GM12874 (cell line): ENCODE measurements around the gene ZC3HAV1.

Experiments used
- TF ChIP-seq, protein P1 (sequence below): IDR thresholded peaks from 2 replicates; pipeline ENCODE4 v1.5.1; 2011; ENCODE audit warnings: low read depth, mild to moderate bottlenecking, control low read depth, low read length, moderate library complexity; ENCODE audit not compliant: insufficient read depth

Gene ZC3HAV1

DNA sequence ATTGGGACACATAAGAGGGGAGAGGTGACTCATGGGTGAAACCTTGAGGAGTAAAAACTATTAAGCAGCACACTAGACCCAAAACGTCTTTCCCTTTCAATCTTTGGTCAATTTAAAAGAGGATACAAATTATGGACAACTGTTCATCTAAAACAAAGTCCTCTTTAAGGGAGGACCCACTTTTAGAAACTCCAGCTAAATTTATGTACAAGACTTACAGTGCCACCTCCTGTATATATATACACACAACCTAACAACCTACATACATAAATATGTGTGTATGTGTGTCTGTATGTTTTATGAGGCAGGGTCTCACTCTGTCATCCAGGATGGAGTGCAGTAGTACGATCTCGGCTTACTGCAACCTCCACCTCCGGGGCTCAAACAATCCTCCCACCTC, 18.1 kb upstream of the ZC3HAV1 start:
- TF ChIP-seq, protein P1, sequence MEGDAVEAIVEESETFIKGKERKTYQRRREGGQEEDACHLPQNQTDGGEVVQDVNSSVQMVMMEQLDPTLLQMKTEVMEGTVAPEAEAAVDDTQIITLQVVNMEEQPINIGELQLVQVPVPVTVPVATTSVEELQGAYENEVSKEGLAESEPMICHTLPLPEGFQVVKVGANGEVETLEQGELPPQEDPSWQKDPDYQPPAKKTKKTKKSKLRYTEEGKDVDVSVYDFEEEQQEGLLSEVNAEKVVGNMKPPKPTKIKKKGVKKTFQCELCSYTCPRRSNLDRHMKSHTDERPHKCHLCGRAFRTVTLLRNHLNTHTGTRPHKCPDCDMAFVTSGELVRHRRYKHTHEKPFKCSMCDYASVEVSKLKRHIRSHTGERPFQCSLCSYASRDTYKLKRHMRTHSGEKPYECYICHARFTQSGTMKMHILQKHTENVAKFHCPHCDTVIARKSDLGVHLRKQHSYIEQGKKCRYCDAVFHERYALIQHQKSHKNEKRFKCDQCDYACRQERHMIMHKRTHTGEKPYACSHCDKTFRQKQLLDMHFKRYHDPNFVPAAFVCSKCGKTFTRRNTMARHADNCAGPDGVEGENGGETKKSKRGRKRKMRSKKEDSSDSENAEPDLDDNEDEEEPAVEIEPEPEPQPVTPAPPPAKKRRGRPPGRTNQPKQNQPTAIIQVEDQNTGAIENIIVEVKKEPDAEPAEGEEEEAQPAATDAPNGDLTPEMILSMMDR, result no peak

DNA sequence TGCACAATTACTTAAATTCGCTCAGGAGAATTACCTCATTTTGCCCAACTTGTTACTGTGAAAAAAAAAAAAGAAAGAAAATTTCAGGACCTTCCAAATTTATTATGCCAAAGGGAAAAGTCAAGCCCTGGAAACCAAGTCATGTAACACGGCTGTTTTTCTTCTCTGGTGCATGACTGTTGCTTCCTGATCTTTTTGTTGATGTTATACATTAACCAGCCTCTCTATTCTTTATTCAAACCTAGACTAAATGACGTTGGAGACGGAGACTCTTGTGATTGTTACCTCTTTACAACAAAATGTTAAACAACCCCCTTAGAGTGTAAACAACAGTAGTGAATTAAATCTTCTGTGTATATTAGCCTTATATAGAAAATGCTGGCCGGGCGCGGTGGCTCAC, 16.1 kb upstream of the ZC3HAV1 start:
- TF ChIP-seq, protein P1, result no peak

DNA sequence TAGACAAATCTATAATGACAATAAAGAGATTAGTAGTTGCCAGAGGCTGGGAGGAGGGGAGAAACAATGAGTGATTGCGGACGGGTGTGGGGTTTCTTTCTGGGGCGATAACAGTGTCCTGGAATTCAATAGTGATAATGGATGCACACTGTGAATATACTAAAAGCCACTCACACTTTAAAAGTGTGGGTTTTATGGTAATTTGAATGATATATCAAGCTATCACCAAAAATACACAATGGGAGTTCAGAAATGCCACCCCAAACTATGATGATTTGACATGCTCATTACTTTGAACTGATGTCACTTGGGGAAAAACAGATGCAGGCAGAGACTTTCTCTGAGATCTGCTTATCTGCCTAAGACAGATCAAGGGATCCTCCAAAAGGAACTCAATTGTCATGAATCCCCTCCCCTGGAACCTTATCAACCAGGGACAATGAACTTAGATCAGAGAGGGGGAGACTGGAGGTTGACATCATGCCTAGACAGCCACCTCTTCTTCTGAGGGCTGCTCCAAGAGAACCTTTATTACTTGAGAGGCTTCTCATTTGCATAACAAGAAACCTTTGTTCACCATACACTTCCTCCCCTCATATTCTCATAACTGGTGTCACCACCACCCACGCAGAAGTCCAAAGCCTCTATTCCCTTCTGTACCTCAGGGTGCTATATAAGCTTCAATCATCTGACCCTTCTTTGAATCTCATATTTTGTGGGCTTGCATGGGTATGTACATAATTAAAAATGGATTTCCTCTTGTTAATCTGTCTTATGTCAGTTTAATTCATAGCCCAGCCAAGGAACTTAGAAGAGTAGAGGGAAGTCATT, 14.8 kb upstream of the ZC3HAV1 start:
- TF ChIP-seq, protein P1, result no peak

DNA sequence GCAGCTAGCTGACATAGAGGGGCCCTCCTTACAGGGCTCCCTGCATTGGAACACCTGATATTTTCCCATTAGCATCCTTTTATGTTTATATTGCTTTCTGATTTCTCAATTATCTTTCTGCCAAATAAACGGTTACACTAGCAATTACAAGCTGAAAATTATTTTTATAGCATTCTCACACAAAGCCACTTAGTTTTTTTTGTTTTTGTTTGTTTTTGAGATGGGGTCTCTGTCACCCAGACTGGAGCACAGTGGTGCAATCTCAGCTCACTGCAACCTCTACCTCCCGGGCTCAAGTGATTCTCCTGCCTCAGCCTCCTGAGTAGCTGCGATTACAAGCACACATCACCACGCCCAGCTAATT, 9.9 kb upstream of the ZC3HAV1 start:
- TF ChIP-seq, protein P1, result no peak

DNA sequence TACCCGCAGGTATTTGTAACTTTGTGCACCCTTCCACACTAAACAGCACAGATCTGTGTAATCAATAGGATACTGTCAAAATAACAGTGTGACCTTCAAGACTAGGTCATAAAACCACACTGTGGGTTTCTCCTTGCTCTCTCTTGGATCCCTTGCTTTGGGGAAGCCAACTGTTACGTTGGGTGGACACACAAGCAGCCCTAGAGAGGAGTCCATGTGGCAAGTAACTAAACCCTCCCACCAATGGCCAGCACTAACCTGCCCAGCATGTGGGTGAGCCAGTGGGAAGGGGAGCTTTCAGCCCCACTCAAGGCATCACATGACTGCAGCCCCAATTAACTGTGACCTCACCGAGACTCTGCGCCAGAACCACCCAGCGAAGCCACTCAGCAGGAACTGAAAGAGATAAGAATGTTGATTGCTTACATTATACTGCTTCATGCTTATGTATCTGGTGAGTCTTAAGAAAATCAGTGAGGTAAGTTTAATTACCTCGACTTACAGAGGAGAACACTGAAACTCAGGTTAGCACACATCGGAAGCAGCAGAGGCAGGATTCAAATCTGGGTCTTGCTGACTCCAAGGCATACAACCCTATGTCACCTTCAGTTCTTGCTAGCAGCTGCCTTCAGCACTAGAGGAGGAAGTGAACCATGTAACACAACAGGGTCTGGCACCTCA, 9.4 kb upstream of the ZC3HAV1 start:
- TF ChIP-seq, protein P1, result no peak

DNA sequence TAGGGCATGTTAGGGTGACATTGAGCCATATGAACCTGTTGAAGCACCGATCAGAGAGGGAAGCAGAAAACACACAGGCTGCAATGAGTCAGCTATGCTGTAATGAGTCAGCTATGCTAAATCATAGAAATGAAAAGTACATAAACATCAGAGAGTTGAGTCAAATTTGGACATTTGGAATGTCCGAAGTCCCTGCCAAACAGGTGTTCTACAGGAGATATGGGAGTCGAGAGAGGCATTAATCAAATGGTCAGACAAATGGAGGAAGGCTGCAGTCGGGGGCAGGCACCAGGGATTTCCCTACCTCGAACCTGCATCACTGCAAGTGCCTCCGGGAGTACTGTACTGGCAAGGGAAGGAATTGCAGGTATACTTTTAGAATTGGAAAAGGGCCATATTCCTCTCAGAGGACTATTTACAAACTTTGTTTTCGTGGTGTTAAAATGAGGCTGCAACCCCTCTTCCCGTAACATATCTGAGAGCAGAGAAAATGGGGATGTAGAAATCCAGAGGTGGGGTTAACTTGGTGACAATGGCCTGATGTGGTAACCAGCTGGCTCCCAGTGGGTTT, 8.8 kb upstream of the ZC3HAV1 start:
- TF ChIP-seq, protein P1, result no peak

DNA sequence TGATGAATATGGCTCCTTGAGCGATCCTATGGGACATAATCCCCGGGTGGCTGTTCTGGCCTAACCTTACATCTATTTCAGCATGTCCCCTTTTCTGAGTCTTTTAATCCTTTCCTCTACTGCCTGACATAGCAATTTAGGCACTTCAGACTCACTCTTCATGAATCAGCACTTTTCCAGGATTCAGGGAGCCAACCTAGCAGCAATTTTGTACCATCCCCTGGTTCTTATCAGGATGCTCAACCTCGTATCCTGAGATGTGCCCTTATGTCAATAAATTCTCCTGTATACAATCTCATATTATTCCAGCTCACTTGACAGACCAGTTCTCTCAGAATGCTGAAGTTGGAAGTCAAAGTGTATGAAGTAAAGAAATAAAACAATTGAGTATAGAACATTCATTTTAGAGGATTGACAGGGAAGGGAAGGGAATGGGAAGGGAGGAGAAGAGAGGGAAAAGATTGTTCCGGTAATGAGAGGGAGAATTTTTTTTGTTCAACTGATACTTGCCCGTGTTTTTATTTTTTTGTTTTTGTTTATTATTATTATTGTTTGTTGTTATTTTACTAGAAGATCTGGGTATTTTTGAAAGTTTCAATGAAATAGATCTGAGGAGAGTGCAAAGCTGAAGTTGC, 8.2 kb upstream of the ZC3HAV1 start:
- TF ChIP-seq, protein P1, result no peak
